Keratinocyte (primary cell): Measurements from ENCODE around the gene CENPU.

Experiments used
- EZH2 ChIP-seq: IDR thresholded peaks from one replicate; pipeline ENCODE4 v1.6.1; 2012; ENCODE audit warnings: inconsistent platforms, mild to moderate bottlenecking, low read length, moderate library complexity
- TF ChIP-seq, protein P1 (sequence below), 3 experiments: IDR thresholded peaks in 1 of 3; conservative IDR thresholded peaks in 1 of 3; optimal IDR thresholded peaks in 1 of 3; 2 replicates in 2 of 3; 3 replicates in 1 of 3; pipeline versions ENCODE3 to v1.5.1; 2011; ENCODE audit warnings: low read length in 3 of 3, mild to moderate bottlenecking in 3 of 3, moderate library complexity in 2 of 3, control low read depth in 1 of 3, inconsistent platforms in 1 of 3; ENCODE audit not compliant: insufficient read depth in 2 of 3; ENCODE audit errors: extremely low read depth in 1 of 3

DNA sequence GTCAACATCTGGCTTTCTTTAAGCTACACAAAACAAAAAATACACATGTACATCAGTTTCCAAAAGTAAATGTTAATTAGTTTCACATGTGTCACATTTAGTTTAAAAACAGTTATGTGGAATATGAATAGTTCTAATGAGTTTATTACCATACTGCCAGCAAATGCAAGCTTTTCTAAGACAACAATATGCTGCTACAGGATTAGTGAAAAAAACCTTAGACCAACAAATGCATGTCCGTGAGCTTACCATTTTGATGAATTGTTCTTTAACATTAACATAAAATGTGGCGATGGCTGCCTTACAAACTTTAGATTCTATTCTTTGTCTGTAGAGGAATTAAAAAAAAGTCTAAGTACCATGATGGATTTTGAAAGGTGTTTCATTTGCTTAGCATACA lies 31.8 kb downstream of the CENPU start:
- TF ChIP-seq, protein P1, sequence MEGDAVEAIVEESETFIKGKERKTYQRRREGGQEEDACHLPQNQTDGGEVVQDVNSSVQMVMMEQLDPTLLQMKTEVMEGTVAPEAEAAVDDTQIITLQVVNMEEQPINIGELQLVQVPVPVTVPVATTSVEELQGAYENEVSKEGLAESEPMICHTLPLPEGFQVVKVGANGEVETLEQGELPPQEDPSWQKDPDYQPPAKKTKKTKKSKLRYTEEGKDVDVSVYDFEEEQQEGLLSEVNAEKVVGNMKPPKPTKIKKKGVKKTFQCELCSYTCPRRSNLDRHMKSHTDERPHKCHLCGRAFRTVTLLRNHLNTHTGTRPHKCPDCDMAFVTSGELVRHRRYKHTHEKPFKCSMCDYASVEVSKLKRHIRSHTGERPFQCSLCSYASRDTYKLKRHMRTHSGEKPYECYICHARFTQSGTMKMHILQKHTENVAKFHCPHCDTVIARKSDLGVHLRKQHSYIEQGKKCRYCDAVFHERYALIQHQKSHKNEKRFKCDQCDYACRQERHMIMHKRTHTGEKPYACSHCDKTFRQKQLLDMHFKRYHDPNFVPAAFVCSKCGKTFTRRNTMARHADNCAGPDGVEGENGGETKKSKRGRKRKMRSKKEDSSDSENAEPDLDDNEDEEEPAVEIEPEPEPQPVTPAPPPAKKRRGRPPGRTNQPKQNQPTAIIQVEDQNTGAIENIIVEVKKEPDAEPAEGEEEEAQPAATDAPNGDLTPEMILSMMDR (optimal IDR thresholded peaks at IDR 0.05 in 1 of 3, IDR thresholded peaks at IDR 0.05 in 1 of 3, conservative IDR thresholded peaks at IDR 0.05 in 1 of 3; ENCODE audit: extremely low read depth in 1 of 3, insufficient read depth in 2 of 3, low read length in 3 of 3): no peak
- no peak for TF ChIP-seq EZH2
